Fibroblast of skin of right biceps (primary cell): Measurements from ENCODE around the gene EFCAB11.
"Not testable (repeated sequence)": the region's sequence is repeated elsewhere in the genome, so short reads cannot be mapped to it uniquely, and the experiment has no call there.

ENCODE experiments used
- DNase-seq: peaks from one replicate; pipeline ENCODE4 v3.0.0-alpha.2; 2013

Gene EFCAB11

DNA sequence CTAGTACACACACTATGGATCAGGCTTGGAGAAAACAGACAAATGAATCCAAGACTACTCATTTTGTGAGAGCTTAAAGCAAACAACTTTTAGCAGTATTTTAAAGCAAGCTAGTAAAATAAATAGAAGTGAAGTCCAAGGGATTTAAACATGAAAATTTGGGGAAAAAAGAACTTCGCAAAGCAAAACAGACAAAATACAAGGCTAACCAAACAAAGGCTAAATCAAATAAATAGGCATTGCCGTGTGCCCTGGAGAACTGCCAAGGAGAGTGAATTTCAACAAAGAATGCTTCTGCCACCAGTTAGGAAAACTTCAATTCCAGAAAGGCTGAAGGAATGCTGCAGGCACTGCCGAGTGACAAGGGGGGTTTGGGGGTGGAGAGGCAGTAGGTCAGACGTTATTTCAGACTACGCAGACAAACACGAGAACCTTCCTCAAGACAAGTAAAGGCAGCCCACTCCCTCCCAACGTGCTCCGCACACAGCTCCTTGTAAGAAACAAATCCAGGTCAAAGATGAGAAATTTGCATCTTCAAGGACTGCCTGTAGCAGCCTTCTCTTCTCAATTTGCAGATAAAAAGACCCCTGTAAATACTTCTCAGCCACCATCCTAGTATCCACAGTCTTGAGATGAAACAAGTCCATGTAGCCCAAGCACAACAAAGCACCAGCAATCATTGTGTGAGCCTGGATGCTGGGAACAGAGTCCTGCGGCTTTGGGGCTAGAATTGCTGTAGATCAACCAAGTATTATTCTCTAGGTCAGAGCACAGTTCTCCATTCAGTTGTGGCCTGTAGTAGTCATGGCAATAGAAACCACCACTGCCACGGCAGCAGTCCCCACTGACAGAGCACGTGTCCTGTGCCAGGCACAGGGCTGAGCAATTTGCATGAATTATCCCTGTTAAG, 43.3 kb downstream of the EFCAB11 start:
- peak; percentile 86 for DNase-seq

DNA sequence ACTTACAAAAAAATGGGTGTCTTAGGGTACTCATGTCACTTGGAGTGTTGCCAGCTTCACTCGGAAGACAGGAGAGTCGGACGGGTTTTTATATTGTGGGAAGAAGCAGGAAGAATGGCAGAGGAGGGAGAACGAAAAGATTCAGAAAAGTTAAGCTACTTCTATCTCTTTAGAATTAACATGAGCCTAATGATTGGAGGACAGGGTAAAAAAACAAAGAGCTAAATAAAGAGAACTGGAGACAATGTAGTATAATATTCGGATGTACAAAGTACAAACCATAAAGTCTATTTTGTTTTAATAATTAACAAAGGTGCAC, 43.9 kb downstream of the EFCAB11 start:
- no peak for DNase-seq

DNA sequence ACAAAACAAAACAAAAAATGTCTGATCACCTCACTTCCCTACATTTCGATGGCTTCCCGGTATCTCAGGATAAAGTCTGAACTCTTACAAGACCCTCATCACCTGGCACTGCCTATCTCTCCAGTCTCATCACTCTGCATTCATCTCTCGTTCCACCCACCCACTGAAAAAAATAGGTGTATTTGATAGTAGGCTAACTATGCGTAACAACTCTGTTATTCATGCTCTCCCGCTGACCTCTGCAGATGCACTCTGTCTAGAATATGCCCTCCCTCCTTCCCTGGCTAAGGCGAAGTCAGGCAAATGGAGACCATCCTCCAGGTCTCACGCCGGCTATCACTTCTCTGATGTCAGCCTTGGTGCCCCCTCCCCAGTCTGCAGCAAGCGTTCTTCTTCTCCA, 44.9 kb downstream of the EFCAB11 start:
- DNase-seq = no peak

DNA sequence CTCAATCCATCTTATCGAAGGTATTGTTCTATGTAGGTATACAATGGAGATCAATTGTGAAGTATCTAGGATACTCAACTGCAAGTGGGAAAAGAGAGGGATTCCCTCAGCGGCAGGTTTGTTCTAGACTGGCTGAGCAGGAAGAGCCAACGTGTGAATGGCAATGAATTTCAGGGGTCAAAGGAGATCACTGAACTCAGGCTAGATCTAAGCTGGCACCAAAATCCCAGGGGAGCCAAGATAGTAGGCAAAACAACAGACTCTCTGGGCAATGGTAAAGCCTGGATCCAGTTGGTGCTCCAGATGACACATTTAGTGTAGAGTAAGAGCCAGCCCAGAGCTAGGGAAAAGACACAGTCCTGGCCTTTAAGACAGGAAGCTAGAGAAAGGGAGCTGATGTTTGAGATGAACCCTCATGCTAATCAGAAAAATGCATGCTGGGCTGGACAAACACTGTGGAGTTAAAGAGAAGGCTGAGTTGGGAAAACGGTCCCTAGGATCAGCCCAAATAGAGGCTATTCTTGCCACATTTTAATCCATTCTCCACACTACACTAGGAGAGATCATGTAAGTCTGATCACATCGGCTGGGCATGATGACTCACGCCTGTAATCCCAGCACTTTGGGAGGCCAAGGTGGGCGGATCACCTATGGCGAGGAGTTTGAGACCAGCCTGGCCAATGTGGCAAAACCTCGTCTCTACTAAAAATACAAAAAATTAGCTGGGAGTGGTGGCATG, 45.6 kb downstream of the EFCAB11 start:
- peak; percentile 30 for DNase-seq

DNA sequence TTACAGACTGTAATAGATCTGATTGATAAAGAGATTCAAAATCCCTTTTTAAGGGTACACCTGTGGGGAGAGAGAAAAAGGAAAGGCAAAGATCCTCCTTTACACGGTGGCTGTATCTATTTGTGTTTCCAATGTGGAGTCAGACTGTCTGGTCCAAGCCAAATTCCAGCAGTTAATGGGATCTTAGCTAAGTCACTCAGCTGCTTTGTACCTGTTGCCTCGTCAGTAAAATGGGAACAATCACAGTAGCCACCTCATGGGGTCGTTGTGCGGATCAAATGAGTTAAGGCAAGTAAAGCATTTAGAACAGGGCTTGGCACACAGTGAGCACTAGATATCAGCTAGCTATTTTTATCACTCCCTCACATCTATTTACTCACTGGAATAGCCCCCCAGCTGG, 46.9 kb downstream of the EFCAB11 start:
- DNase-seq = no peak

DNA sequence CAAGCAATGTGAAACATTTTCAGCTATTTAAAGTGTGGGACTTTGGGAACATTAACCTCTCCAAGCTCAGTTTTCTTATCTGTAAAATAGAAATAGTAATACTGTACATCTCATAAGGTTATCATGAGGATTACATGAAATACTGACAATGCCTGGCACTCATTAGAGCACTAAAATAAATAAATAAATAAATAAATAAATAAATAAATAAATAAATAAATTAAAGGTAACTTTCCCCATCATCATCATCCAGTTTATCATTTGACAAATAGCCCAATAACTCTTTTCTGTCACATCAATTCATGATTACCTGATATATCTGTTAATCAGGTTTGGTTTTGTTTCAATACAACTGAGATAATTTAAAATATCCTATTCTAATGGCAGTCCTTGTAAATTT, 48.5 kb downstream of the EFCAB11 start:
- DNase-seq = no peak

DNA sequence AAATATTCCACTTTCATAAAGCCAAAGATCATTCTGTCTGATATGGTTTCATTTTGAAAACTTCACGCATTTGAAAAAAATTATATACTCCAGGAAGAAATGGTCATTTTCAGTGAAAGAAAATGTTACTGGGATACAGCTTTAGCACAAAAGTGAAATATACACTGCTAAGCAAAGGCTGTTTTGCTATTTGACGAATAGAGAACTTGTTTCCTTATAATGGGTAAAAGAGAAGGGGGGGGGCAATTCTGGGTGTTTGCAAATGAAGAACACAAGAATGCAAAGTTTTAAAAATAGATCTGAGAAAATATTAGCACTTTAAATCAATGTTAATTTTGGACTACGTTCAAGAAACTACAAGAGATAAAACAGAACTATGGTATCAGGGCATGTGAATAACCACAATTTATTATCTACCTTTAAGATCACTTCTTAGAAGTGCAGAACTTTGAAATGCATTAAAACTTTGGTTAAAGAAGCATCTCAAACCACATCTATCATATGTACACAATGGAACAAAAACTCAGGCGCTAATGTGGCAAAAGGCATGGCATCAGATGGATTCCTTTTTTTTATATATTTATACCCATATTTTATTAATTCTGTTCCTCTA, 51.1 kb downstream of the EFCAB11 start:
- DNase-seq = no peak

DNA sequence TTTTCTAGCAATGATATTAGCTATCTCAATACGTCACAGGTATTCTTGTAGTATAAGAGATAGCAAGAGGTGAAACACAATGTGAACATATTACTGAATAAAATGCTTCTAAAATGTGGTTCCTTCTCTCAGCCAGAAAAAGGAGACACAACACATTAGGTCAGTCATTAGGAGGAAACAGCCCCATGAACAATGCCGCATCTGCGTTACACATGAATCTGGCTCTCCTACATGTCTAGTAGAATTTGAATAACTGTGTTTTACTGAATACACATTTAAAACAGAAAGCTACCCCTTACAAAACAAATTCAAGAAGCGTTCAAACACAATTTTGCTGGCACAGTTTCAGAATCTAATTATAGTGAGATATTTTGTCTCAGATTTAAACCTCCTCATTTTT, 51.6 kb downstream of the EFCAB11 start:
- DNase-seq = no peak

DNA sequence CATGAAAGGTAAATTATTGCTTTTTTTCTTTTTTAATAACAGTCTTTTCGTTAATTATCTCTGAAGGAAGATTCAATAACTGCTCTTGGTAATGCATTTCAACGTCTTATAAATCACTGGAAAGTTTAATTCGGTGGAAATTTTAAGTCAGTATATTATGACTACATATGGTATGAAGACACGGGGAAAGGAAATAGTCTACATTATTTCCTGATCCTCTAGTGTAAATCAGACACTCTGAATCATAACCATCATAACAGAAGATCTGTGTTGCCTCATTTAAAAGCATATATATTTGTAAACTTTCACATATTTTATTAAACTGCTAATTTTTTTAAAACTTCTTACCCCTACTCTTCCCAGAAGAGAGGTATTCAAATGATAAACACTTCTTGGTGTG, 53.7 kb downstream of the EFCAB11 start:
- DNase-seq = peak; percentile 76

DNA sequence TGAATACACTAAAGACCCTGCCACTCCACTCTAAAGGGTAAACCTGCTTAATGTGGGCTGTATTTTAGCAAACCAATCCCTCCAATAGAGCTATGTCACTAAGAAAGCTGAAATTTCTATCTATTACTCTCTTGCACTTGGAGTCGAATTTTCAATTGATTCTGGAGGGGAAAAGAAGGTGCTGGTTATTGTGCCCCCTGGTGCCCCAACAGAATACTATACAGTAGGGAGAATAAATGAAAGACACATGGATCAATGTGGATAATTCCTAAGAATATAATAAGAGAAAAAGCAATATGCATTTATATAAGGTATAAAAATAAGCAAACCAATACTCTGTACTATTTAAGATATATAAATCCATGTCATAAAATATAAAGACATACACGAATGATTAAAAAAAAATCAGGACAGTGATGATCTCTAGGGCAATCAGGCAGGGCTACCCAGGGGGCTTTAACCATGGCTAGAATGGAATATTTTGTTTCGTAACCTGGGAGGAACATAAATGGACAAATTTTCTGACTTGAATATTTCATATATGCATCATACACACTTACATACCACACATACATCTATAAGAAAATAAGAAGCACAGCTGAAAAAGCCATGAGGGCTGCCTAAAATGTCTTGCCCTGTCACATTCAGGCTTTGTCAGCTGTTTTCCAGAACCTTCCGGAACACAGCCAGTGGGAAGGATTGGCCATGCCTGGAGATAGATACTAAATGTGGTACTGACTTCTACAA, 54.4 kb downstream of the EFCAB11 start:
- peak; percentile 77 for DNase-seq

DNA sequence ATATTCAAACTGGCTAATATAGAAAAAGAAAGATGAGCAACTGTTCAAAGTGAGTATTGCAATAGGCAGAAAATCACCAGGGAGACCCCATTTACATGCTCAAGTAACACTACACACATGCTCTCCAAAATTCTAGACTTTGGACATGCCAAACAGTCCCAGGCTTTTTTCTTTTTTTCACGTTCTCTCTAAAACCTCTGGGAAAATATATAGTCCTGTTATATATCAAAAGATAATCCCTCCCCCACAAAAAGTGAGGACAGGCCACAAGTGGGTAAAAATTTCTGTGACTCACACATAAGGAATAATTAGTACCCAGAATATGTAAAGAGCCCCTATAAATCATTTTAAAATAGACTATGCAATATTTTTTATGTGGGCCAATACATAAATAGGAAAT, 55.2 kb downstream of the EFCAB11 start:
- DNase-seq = peak; percentile 85

DNA sequence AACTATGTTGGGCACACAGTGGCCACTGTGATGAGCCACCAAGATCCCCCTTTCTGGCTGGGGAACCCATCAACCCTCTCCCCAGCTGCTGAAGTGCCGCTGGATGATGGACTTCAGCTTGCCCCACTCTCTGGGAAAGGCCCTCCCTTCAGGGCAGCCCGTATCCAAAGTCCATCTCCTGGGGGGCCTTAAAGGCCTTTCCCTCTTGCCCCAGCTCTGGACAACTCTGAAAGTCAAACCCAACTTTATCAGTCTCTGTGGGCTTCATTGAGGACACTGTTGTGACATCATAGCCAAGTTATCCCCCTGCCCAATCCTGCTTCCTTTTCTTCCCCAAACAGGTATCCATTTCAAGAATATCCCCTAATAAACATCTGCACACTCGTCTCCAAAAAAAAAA, 61.1 kb downstream of the EFCAB11 start:
- DNase-seq = not testable (repeated sequence)

DNA sequence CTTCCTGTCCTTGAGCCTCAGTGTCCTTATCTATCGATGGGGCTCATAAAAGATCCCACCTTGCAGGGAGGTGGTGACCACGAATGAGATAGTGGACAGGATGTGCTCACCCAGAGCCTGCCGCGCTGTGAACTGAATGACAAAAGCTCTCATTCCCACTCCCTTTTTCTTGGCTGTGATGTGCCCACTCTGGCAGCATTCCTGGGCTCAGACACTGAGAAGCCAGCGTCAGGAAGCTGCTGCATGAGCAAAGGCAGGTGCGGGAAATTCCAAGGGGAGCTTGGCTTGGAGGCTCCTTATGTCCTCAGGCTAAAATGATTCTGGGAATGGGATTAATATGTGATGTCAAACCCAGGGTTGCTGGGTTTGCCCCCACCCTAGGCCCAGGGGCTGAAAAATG, 61.6 kb downstream of the EFCAB11 start:
- no peak for DNase-seq

DNA sequence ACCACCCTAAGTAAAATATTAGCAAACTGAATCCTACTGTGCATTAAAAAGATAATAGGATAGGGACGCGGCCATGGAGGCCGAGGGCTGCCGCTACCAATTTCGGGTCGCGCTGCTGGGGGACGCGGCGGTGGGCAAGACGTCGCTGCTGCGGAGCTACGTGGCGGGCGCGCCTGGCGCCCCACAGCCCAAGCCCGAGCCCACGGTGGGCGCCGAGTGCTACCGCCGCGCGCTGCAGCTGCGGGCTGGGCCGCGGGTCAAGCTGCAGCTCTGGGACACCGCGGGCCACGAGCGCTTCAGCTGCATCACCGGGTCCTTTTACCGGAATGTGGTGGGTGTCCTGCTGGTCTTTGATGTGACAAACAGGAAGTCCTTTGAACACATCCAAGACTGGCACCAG, 62.8 kb downstream of the EFCAB11 start:
- DNase-seq = not testable (repeated sequence)

DNA sequence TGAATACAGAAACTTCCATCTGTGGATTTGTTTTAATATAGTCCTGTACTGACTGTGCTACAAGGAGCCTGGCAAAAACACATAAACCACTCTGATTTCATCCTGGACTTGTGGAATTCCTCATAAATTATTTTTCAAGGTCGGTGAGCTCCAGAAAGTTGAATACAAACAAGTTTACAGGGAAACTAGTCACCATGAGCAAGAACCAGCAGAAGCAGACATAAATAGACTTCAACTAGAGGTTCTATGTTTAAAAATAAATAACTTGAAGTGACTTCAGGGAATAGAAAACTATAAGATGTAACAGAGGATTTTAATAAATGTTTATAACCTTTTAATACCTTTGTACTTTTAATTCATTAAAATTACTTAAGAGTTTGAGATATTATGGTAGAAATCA, 63.5 kb downstream of the EFCAB11 start:
- no peak for DNase-seq

DNA sequence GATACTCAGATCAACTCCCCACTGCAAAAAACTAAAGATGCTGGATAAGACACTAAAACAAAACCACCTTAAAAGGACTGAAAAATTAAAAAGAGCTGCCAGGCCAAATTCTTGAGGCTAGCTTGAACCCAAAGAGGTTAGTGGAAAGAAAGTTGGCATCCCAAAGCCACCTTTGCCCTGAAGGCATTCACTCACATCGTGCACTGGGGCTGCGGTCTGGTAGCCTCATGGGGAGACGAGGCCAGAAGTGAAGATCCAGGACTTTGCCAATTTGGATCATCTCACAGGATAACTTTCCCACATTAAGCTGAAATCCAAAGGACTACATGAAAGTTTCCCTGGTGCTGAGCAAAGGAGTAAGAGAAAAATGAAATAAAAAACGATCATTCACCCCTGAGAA, 63.9 kb downstream of the EFCAB11 start:
- no peak for DNase-seq

DNA sequence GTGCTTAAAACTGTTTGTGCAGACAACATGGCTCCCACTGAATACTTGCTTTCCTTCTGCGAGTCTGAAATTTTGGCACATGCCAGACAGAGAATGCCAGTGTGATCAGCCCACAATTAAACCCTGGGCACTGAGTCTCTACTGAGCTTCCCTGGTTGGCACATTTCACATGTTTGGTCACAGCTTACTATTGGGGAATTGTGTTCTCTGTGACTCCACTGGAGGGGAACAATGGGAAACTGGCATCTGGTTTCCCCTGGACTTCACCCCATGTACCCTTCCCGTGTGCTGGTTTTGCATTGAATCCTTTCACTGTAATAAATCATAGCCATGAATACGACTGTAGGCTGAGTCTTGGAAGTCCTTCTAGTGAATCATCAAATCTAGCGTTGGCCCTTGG, 64.9 kb downstream of the EFCAB11 start:
- DNase-seq = peak; percentile 21

DNA sequence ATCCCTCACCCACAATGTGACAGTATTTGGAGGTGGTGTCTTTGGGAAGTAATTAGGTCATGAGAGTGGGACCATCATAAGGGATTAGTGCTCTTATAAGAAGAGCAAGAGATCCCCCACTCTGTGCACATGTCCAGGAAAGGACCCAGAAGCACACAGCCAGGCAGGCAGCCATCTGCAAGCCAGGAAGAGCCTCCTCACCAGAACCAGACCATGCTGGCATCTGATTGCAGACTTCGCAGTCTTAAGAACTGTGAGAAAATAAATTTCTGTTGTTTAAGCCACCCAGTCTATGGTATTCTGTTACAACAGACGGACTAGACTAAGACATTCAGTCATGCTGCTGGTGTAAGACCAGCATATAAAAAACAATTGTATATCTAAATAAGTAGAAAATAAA, 69.8 kb downstream of the EFCAB11 start:
- DNase-seq = no peak

DNA sequence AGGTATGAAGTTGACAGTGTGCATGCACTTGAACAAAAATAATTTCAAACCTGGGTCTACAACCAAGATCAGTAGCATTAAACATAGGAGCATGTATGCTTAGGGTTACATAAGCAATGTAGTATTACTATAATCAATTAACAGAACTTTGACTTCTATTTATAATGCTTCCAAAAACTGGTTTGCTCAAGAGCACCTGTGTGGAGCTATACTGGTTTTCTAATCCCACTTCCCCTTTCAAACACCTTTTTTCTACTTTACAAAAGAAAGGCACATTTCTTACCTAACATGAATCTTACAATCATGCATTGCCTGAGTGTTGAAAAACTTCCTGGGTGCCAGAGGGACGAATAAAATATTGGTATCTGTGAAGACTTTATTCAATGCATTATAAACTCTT, 72.7 kb downstream of the EFCAB11 start:
- no peak for DNase-seq

DNA sequence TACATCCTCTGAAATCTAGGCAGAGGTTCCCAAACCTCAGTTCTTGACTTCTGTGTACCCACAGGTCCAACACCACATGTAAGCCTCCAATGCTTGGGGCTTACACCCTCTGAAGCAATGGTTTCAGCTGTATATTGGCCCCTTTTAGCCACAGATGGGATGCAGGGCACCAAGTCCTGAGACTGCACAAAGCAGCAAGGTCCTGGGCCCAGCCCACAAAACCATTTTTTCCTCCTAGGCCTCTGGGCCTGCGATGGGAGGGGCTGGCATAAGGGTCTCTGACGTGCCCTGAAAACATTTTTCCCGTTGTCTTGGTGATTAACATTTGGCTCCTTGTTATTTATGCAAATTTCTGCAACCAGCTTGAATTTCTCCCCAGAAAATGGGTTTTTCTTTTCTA, 80.4 kb downstream of the EFCAB11 start:
- not testable (repeated sequence) for DNase-seq

DNA sequence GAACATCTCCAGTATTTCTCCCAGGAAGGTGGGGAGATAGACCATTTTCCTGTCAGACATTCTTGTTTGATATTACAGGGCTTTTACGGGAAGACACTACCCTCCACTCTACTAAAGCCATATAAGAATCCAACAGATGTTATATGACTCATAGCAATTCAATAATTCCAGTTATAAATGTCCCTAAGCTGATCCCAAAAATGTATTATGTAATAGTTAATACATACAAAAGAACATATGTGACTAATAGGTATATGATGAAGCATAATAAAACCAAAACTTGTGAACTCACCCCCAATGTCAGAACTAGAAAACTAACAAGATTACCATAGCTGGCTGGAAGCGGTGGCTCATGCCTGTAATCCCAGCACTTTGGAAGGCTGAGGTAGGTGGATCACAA, 84.2 kb downstream of the EFCAB11 start:
- peak; percentile 85 for DNase-seq

DNA sequence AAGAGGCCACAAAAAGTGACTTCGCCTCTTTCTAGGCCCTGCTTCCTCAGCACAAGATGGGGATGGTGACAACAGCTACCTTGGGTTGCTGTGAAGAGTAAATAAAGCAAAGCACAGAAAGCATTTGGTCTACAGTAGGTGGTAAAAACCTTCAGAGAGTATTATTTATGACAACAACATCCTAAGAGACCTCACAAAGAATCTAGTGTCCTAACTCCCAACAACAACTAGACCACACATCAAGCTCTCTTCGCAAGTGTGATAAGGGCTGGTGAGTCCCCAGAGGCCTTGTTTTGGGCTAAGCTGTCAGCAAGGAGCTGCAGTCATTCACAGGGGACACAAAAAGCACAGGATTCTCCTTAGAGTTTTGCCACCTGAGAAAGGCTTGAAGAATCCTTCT, 84.9 kb downstream of the EFCAB11 start:
- no peak for DNase-seq

DNA sequence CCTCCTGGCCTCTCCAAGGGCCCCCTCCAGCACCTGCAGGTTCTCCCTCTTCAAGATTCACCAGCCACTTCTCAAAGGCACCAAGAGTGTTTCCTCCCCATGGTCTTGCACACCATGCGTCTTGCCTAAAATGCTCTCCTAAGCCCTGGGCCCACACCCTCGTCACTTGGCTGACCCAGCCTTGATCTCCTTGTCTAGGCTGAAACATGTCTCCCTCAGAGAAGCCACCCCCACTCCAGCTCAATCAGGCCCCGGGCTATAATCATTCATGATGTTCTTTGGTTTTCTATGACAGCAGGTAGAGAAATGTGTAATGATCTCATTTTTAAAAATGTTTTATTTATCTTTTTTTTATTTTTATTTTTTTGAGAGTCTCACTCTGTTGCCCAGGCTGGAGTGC, 88.1 kb downstream of the EFCAB11 start:
- no peak for DNase-seq
